IPS-15b (cell line): ENCODE data around the gene KIAA1217.
A peak's percentile ranks its signal among the peaks of the same experiment; 100 is the strongest.

ENCODE experiments used
- H3K27me3 ChIP-seq: one replicate; pipeline ENCODE4 v1.6.1; 2013; ENCODE audit warnings: low read length; ENCODE audit not compliant: control insufficient read depth, insufficient read depth
- H3K36me3 ChIP-seq: one replicate; pipeline ENCODE4 v1.6.1; 2013; ENCODE audit warnings: low read length; ENCODE audit not compliant: control insufficient read depth, insufficient read depth
- H3K4me1 ChIP-seq: one replicate; pipeline ENCODE4 v1.6.1; 2013; ENCODE audit warnings: mild to moderate bottlenecking, low read length; ENCODE audit not compliant: control insufficient read depth, insufficient read depth
- H3K4me3 ChIP-seq: one replicate; pipeline ENCODE4 v1.5.1; 2013; ENCODE audit warnings: low read depth, low read length
- H3K9ac ChIP-seq: one replicate; pipeline ENCODE4 v1.6.1; 2013; ENCODE audit warnings: low read depth, mild to moderate bottlenecking, low read length
- H3K9me3 ChIP-seq: one replicate; pipeline ENCODE4 v1.6.1; 2013; ENCODE audit warnings: mild to moderate bottlenecking, low read length; ENCODE audit not compliant: control insufficient read depth, insufficient read depth

KIAA1217 gene

DNA sequence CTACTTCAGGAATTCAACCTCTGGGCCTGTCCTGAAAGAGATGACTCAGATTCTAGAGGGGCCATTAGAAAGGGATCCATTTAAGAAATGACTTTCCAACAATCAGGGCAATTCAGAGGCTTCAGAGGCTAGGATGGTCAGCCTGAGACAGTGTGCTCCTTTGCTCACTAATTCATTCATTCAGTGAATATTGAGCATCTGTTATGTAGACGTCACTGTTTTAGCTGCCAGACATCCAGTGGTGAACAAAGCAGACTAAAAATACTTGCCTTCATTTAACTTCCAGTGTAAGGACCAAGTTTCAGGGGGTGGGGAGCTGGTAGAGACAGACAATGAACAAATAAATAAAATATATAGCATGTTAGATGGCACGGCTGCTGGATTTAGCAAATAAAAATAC is 1.6 kb downstream of the KIAA1217 start:
- peaks cover 44% of the 10 kb centered on the region for H3K4me1 ChIP-seq

DNA sequence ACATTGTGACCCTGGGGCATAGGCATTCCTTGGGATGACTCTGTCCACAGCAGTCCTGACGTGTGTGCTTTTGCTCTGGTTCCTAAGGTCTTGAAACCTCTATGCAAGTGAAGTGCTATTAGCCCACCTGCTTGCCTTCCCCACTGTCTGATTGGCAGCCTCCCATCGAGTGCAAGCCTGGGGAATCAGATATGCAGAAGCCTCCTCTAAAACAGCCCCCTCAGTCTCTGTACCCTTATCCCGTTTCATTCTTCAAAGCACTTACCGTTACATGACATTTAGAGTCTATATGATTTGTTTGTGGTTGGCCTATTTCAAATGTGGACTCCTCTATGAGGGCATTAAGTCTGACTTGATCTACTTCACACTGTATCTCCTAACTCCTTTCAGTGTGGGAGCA is 4.3 kb downstream of the KIAA1217 start:
- Histone ChIP-seq H3K4me3 (no peak overlapping the region), H3K9me3 (no peaks in the 10 kb centered on the region), H3K36me3 (peaks cover 2% of the 10 kb centered on the region), H3K9ac (no peak overlapping the region), H3K27me3 (no peaks in the 10 kb centered on the region), H3K4me1 (peaks cover 28% of the 10 kb centered on the region)

More for the DNA sequence above, 1.6 kb downstream of the KIAA1217 start:
- H3K36me3 ChIP-seq = peaks cover 2% of the 10 kb centered on the region
- no peaks in the 10 kb centered on the region for H3K27me3 ChIP-seq
- H3K9me3 ChIP-seq = no peaks in the 10 kb centered on the region
- no peak overlapping the region for H3K9ac ChIP-seq
- no peak overlapping the region for H3K4me3 ChIP-seq

DNA sequence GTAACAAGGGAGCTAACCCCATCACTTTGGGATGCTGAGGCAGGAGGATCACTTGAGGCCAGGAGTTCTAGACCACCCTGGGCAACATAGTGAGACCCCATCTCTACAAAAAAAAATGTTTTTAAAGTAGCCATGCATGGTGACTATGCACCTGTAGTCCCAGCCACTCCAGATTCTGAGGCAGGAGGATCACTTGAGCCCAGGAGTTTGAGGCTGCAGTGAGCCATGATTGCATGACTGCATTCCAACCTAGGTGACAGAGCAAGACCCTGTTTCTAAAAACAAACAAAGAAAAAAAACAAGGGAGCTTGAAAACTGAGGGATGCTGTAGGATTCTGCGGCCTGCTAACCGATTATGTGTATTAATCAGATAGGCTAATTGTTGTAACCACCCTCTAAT is 4.9 kb downstream of the KIAA1217 start:
- no peaks in the 10 kb centered on the region for H3K27me3 ChIP-seq
- H3K9me3 ChIP-seq = no peaks in the 10 kb centered on the region
- peaks cover 2% of the 10 kb centered on the region for H3K36me3 ChIP-seq

DNA sequence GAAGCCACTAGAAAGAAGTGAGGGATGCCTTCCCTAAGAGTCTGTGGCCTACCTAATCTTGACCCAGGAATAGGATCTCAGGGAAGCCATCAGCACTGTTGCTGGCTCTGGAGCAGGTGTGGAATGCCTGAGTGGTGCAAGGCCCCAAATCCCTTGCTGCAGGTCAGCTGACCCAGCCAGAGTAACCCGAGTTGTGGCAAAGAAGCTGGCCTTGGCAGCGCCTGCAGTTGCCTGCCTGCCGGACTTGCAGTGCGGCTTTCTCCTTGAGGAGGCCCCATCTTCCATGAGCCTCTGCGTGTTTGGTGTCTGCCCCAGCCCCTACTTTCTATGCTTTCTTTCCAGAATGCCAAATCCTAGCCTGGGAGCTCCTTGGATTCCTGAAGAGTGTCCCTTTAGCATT is 5.8 kb downstream of the KIAA1217 start:
- H3K9ac ChIP-seq = peak overlapping the region; percentile 13

More for the DNA sequence above, 4.9 kb downstream of the KIAA1217 start:
- Histone ChIP-seq H3K4me1 (peaks cover 26% of the 10 kb centered on the region), H3K4me3 (no peak overlapping the region), H3K9ac (no peak overlapping the region)

GRCh38 chr10:24215196-24215595 is 6.3 kb downstream of the KIAA1217 start:
- Histone ChIP-seq H3K9ac (peak overlapping the region; percentile 13), H3K36me3 (peaks cover 2% of the 10 kb centered on the region), H3K9me3 (no peaks in the 10 kb centered on the region), H3K4me3 (no peak overlapping the region), H3K27me3 (no peaks in the 10 kb centered on the region), H3K4me1 (peaks cover 22% of the 10 kb centered on the region)

More for the DNA sequence above, 5.8 kb downstream of the KIAA1217 start:
- peaks cover 23% of the 10 kb centered on the region for H3K4me1 ChIP-seq
- no peaks in the 10 kb centered on the region for H3K27me3 ChIP-seq
- H3K9me3 ChIP-seq = no peaks in the 10 kb centered on the region
- H3K4me3 ChIP-seq = no peak overlapping the region
- peaks cover 2% of the 10 kb centered on the region for H3K36me3 ChIP-seq

DNA sequence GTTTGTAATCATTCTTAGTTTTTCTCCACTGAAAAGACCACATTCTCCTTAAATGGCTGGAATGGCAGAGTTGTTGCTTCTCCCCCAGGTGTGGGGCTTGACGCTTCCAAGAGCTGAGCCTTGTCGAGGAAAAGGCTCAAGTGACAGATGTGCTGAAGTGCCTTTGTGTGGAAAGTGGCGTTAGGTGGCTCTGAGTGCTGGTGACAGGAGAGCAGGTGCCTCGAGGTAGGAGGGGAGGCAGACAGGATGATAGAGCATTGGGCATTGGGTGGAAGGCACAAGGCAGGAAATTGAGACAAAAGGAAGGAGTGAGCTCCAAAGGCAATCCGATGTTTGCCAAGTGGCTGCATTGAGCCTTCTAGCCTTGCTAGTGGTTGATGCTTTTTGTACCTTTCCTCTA is 6.7 kb downstream of the KIAA1217 start:
- Histone ChIP-seq H3K9ac (no peak overlapping the region), H3K27me3 (no peaks in the 10 kb centered on the region), H3K9me3 (no peaks in the 10 kb centered on the region), H3K4me3 (no peak overlapping the region), H3K36me3 (peaks cover 2% of the 10 kb centered on the region), H3K4me1 (peaks cover 22% of the 10 kb centered on the region)

DNA sequence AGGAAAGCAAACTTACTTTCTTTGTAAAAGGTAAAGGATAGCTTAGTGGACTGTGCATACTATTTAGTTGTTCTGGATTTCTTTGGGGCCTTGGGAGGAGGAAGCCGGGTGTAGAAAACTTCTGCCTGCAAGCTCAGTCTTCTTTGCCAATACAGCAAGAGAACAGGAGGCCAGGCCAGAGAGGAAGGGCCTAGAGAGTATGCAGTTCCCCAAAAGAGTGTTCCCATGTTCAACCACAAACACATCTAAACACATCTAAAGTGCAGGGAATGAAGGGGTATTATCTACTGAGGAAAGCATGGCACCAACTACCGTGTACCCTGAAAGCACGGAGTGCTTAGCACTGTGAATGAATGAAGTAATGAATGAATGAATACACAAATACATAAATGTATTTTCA is 11.0 kb downstream of the KIAA1217 start:
- Histone ChIP-seq H3K36me3 (no peaks in the 10 kb centered on the region), H3K9me3 (no peaks in the 10 kb centered on the region), H3K4me1 (peaks cover 7% of the 10 kb centered on the region), H3K27me3 (no peaks in the 10 kb centered on the region), H3K4me3 (no peak overlapping the region), H3K9ac (no peak overlapping the region)

- Histone ChIP-seq H3K4me3 (no peak overlapping the region), H3K9ac (no peak overlapping the region), H3K4me1 (no peaks in the 10 kb centered on the region), H3K36me3 (peaks cover 4% of the 10 kb centered on the region), H3K9me3 (no peaks in the 10 kb centered on the region), H3K27me3 (no peaks in the 10 kb centered on the region)
These were observed 14.4 kb downstream of the KIAA1217 start for GRCh38 chr10:24223341-24223740.

GRCh38 chr10:24223953-24224352 is 15.0 kb downstream of the KIAA1217 start:
- H3K9me3 ChIP-seq = no peaks in the 10 kb centered on the region
- H3K4me1 ChIP-seq = no peaks in the 10 kb centered on the region
- no peak overlapping the region for H3K4me3 ChIP-seq
- H3K27me3 ChIP-seq = no peaks in the 10 kb centered on the region
- H3K9ac ChIP-seq = no peak overlapping the region
- H3K36me3 ChIP-seq = peaks cover 4% of the 10 kb centered on the region

DNA sequence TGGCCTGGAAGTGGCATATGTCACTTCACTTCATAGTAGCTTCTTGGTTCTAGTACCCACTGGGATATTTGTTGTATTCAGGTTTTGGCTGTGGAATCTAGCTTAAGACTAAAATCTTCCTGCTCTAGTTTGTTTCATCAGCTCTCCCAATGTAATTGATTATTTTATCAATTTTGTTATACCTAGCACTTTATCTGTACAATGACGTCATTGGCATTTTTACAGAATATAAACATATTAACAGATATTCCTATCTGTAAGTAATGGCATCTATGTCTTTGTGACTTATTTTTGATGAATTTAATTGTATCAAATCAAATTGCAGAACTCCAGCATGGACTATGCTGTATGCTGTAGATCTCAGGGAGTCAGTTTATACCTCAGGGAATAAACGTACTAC is 19.7 kb downstream of the KIAA1217 start:
- H3K36me3 ChIP-seq = peaks cover 4% of the 10 kb centered on the region
- H3K9me3 ChIP-seq = no peaks in the 10 kb centered on the region
- H3K4me3 ChIP-seq = no peak overlapping the region
- H3K27me3 ChIP-seq = no peaks in the 10 kb centered on the region
- no peak overlapping the region for H3K9ac ChIP-seq
- H3K4me1 ChIP-seq = no peaks in the 10 kb centered on the region

DNA sequence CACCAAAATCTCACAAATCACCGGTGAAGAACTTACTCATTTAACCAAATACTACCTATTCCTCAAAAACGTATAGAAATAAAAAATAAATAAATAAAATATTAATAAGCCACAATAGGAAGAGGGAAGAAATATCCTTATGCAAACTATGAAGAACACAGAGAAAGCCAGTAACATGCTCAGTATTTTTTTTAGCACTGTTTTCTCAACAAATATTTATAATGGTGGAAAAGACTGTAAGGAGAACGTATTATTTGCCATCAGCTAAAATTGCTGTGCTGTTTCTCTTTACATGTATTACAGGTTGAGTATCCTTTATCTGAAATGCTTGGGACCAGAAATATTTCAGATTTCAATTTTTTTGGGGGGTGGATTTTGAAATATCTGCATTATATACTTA is 21.0 kb downstream of the KIAA1217 start:
- no peak overlapping the region for H3K9ac ChIP-seq
- H3K27me3 ChIP-seq = no peaks in the 10 kb centered on the region
- no peak overlapping the region for H3K4me3 ChIP-seq
- H3K4me1 ChIP-seq = no peaks in the 10 kb centered on the region
- H3K9me3 ChIP-seq = no peaks in the 10 kb centered on the region
- H3K36me3 ChIP-seq = peaks cover 4% of the 10 kb centered on the region

DNA sequence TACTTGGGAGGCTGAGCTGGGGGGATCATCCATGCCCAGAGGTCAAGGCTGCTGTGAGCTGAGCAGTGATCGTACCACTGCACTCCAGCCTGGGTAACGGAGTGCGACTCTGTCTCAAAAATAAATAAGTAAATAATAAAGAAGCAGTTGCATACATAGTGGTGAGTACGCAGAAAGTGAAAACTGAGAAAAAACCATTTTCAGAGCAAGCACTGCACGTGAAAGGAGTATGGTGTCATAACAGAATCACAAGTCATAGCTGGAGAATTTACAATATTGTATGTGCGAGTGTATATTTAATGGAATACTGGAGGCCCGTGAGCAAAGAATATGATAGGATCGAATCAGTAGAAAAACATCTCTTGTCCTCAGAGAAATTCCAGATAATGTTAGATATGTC is 22.3 kb downstream of the KIAA1217 start:
- Histone ChIP-seq H3K9me3 (no peaks in the 10 kb centered on the region), H3K9ac (no peak overlapping the region), H3K4me3 (no peak overlapping the region), H3K27me3 (no peaks in the 10 kb centered on the region), H3K4me1 (no peaks in the 10 kb centered on the region), H3K36me3 (no peaks in the 10 kb centered on the region)

DNA sequence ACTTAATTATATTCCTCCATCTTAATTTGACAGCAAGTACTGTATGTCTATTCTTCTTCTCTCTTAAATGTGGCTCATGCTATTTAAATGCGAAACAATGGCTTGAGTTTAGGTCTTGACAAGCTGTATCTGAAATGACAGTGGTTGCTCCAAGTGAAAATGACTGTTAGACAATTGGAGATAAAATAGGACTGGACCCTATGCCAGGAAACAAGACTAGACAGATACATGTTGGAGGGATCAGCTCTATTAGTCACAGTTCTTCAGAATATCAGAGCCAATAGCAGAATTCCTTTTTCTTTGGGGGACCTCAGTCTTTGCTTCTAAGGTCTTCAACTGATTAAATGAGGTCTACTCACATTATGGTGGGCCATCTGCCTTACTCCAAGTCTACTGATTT is 25.8 kb downstream of the KIAA1217 start:
- Histone ChIP-seq H3K9me3 (no peaks in the 10 kb centered on the region), H3K4me3 (no peak overlapping the region), H3K9ac (no peak overlapping the region), H3K4me1 (peaks cover 14% of the 10 kb centered on the region), H3K36me3 (no peaks in the 10 kb centered on the region), H3K27me3 (no peaks in the 10 kb centered on the region)
